Rectal smooth muscle tissue (tissue), 1 donor: Measurements from ENCODE around the gene TASOR2.

ENCODE experiments used
- H3K27ac ChIP-seq: one replicate; pipeline ENCODE4 v1.7.0; 2013; ENCODE audit warnings: low read depth, low read length, inconsistent platforms
- H3K27me3 ChIP-seq: one replicate; pipeline ENCODE4 v1.7.0; 2013; ENCODE audit warnings: low read length; ENCODE audit not compliant: control insufficient read depth, insufficient read depth
- H3K36me3 ChIP-seq: one replicate; pipeline ENCODE4 v1.7.0; 2013; ENCODE audit warnings: low read length; ENCODE audit not compliant: control insufficient read depth, insufficient read depth
- H3K4me1 ChIP-seq: one replicate; pipeline ENCODE4 v1.7.0; 2013; ENCODE audit warnings: low read length; ENCODE audit not compliant: control insufficient read depth, insufficient read depth
- H3K4me3 ChIP-seq: one replicate; pipeline ENCODE4 v1.7.0; 2013; ENCODE audit warnings: low read length
- H3K9ac ChIP-seq: one replicate; pipeline ENCODE4 v1.7.0; 2013; ENCODE audit warnings: low read length

The TASOR2 gene

GRCh38 chr10:5678397-5679036, 6.1 kb upstream of the TASOR2 start:
- H3K36me3 ChIP-seq = no peaks in the 10 kb centered on the region
- H3K4me1 ChIP-seq = no peaks in the 10 kb centered on the region
- no peaks in the 10 kb centered on the region for H3K27me3 ChIP-seq
- H3K4me3 ChIP-seq = no peak overlapping the region
- no peak overlapping the region for H3K9ac ChIP-seq
- no peak overlapping the region for H3K27ac ChIP-seq

- Histone ChIP-seq H3K9ac (no peak overlapping the region), H3K4me3 (no peak overlapping the region), H3K27ac (no peak overlapping the region), H3K27me3 (no peaks in the 10 kb centered on the region), H3K4me1 (no peaks in the 10 kb centered on the region), H3K36me3 (no peaks in the 10 kb centered on the region)
These were observed 5.6 kb upstream of the TASOR2 start for GRCh38 chr10:5679037-5679435.

GRCh38 chr10:5679606-5680005, 5.0 kb upstream of the TASOR2 start:
- Histone ChIP-seq H3K36me3 (no peaks in the 10 kb centered on the region), H3K27ac (no peak overlapping the region), H3K27me3 (no peaks in the 10 kb centered on the region), H3K9ac (no peak overlapping the region), H3K4me1 (no peaks in the 10 kb centered on the region), H3K4me3 (no peak overlapping the region)

- no peak overlapping the region for H3K4me3 ChIP-seq
- H3K9ac ChIP-seq = no peak overlapping the region
- H3K4me1 ChIP-seq = peaks cover 6% of the 10 kb centered on the region
- H3K36me3 ChIP-seq = no peaks in the 10 kb centered on the region
- H3K27ac ChIP-seq = no peak overlapping the region
- H3K27me3 ChIP-seq = no peaks in the 10 kb centered on the region
These were observed 2.7 kb upstream of the TASOR2 start for GRCh38 chr10:5681930-5682329.

- no peak overlapping the region for H3K4me3 ChIP-seq
- H3K9ac ChIP-seq = no peak overlapping the region
- no peaks in the 10 kb centered on the region for H3K27me3 ChIP-seq
- peaks cover 6% of the 10 kb centered on the region for H3K4me1 ChIP-seq
- H3K27ac ChIP-seq = no peak overlapping the region
- no peaks in the 10 kb centered on the region for H3K36me3 ChIP-seq
These were observed 1.6 kb upstream of the TASOR2 start for GRCh38 chr10:5683065-5683464.

- peak overlapping the region; percentile 68 for H3K9ac ChIP-seq
- H3K4me1 ChIP-seq = peaks cover 6% of the 10 kb centered on the region
- H3K27ac ChIP-seq = peak overlapping the region; percentile 72
- H3K4me3 ChIP-seq = peak overlapping the region; percentile 94
- H3K27me3 ChIP-seq = no peaks in the 10 kb centered on the region
- no peaks in the 10 kb centered on the region for H3K36me3 ChIP-seq
These were observed 529 bp downstream of the TASOR2 start for GRCh38 chr10:5684971-5685763.

- Histone ChIP-seq H3K27ac (peak overlapping the region; percentile 72), H3K27me3 (no peaks in the 10 kb centered on the region), H3K36me3 (no peaks in the 10 kb centered on the region), H3K9ac (no peak overlapping the region), H3K4me3 (peak overlapping the region; percentile 94), H3K4me1 (peaks cover 6% of the 10 kb centered on the region)
These were observed 1.2 kb downstream of the TASOR2 start for GRCh38 chr10:5685764-5686240.

GRCh38 chr10:5688587-5688986, 3.9 kb downstream of the TASOR2 start:
- no peaks in the 10 kb centered on the region for H3K27me3 ChIP-seq
- H3K4me3 ChIP-seq = no peak overlapping the region
- H3K4me1 ChIP-seq = peaks cover 8% of the 10 kb centered on the region
- no peak overlapping the region for H3K9ac ChIP-seq
- no peaks in the 10 kb centered on the region for H3K36me3 ChIP-seq
- H3K27ac ChIP-seq = no peak overlapping the region

GRCh38 chr10:5691786-5692185, 7.1 kb downstream of the TASOR2 start:
- H3K4me3 ChIP-seq = no peak overlapping the region
- peaks cover 2% of the 10 kb centered on the region for H3K4me1 ChIP-seq
- no peaks in the 10 kb centered on the region for H3K27me3 ChIP-seq
- no peaks in the 10 kb centered on the region for H3K36me3 ChIP-seq
- no peak overlapping the region for H3K9ac ChIP-seq
- H3K27ac ChIP-seq = no peak overlapping the region

GRCh38 chr10:5692461-5693358, 8.1 kb downstream of the TASOR2 start:
- H3K27ac ChIP-seq = no peak overlapping the region
- peaks cover 2% of the 10 kb centered on the region for H3K4me1 ChIP-seq
- H3K4me3 ChIP-seq = peak overlapping the region; percentile 80
- no peaks in the 10 kb centered on the region for H3K27me3 ChIP-seq
- H3K36me3 ChIP-seq = no peaks in the 10 kb centered on the region
- H3K9ac ChIP-seq = peak overlapping the region; percentile 58

- Histone ChIP-seq H3K27me3 (no peaks in the 10 kb centered on the region), H3K36me3 (no peaks in the 10 kb centered on the region), H3K27ac (no peak overlapping the region), H3K9ac (no peak overlapping the region), H3K4me3 (no peak overlapping the region), H3K4me1 (peaks cover 2% of the 10 kb centered on the region)
These were observed 9.9 kb downstream of the TASOR2 start for GRCh38 chr10:5694573-5694972.

- Histone ChIP-seq H3K9ac (no peak overlapping the region), H3K27ac (no peak overlapping the region), H3K4me3 (no peak overlapping the region), H3K36me3 (no peaks in the 10 kb centered on the region), H3K4me1 (peaks cover 2% of the 10 kb centered on the region), H3K27me3 (no peaks in the 10 kb centered on the region)
These were observed 12.7 kb downstream of the TASOR2 start for GRCh38 chr10:5697342-5697741.
